ENCODE results near the gene CBARP.

DNA sequence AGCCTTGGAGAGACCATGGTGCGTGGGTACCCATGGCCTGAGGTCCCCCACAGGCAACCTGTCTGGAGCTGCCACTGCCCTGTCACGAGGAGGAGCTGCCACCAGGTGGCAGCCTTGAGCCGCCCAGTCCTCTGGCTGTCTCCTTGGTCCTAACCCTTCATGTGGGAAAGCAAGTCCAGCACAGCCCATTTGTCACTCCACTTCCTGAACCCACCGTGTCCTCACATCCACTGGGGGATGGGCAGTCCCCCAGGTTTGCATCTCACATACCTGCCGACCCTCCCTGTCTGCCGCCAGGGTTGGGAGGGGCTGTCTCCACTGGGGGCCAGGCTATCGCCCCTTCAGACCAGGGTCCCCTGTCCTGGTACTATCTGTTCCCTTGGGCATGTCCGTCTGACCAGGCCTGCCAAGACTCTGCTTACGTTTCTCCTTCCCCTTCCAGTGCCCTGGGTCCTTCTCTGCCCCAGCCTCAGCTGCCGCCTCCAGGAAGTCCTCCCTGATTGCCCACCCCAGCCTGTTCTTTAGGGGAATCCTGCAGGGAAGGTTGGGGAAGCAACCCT lies 42.1 kb upstream of the CBARP start:
- TF ChIP-seq EZH2phosphoT487 (IDR thresholded peaks at IDR 0.05; ENCODE audit: low read depth) = no peak
- TF ChIP-seq, protein P1, sequence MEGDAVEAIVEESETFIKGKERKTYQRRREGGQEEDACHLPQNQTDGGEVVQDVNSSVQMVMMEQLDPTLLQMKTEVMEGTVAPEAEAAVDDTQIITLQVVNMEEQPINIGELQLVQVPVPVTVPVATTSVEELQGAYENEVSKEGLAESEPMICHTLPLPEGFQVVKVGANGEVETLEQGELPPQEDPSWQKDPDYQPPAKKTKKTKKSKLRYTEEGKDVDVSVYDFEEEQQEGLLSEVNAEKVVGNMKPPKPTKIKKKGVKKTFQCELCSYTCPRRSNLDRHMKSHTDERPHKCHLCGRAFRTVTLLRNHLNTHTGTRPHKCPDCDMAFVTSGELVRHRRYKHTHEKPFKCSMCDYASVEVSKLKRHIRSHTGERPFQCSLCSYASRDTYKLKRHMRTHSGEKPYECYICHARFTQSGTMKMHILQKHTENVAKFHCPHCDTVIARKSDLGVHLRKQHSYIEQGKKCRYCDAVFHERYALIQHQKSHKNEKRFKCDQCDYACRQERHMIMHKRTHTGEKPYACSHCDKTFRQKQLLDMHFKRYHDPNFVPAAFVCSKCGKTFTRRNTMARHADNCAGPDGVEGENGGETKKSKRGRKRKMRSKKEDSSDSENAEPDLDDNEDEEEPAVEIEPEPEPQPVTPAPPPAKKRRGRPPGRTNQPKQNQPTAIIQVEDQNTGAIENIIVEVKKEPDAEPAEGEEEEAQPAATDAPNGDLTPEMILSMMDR (IDR thresholded peaks at IDR 0.05; ENCODE audit: low read depth, low read length) = peak; percentile 98
